AG04449 (cell line): Measurements from ENCODE around the gene NBEA.

Source experiments
- CTCF ChIA-PET: fragments of 350-600 bp; formaldehyde crosslinking; extraction: SDS; loops from one replicate; lab custom pipeline; 2021; ENCODE audit warnings: antibody characterized with exemption; lab: Yijun Ruan, JAX
- POLR2A ChIA-PET: fragments of 400-600, 350-600 bp; formaldehyde crosslinking; extraction: SDS; loops from one replicate; lab custom pipeline; 2020; ENCODE audit warnings: antibody characterized with exemption, inconsistent platforms; lab: Yijun Ruan, JAX
- DNase-seq: peaks from one replicate; pipeline ENCODE4 v3.0.0-alpha.2; 2010; ENCODE audit warnings: low read depth, low spot score
- H3K4me3 ChIP-seq: 2 replicates; pipeline ENCODE4 v1.5.1; 2011; ENCODE audit warnings: low read depth, mild to moderate bottlenecking, control low read depth, low read length
- CTCF ChIP-seq: IDR thresholded peaks from one replicate; pipeline ENCODE4 v1.5.1; 2011; ENCODE audit warnings: mild to moderate bottlenecking, moderate library complexity, low read length, control low read depth, inconsistent platforms; ENCODE audit not compliant: insufficient read depth; ENCODE audit errors: missing control alignments

The NBEA gene

GRCh38 chr13:35718084-35718483, 776.0 kb downstream of the NBEA start:
- CTCF ChIA-PET: interaction anchor here (0.7 to 9.5 kb wide), 4 partner anchors 16 to 244 kb away, joined by 3 to 136 read pairs (median 3); no protein-coding TSS in a partner anchor
- no peak overlapping the region for H3K4me3 ChIP-seq
- no peak for DNase-seq
- no peak for TF ChIP-seq CTCF
- POLR2A ChIA-PET: no interaction called here

- POLR2A ChIA-PET: no interaction called here
- no peak overlapping the region for H3K4me3 ChIP-seq
Measured at GRCh38 chr13:35720290-35720689, 778.2 kb downstream of the NBEA start.

DNA sequence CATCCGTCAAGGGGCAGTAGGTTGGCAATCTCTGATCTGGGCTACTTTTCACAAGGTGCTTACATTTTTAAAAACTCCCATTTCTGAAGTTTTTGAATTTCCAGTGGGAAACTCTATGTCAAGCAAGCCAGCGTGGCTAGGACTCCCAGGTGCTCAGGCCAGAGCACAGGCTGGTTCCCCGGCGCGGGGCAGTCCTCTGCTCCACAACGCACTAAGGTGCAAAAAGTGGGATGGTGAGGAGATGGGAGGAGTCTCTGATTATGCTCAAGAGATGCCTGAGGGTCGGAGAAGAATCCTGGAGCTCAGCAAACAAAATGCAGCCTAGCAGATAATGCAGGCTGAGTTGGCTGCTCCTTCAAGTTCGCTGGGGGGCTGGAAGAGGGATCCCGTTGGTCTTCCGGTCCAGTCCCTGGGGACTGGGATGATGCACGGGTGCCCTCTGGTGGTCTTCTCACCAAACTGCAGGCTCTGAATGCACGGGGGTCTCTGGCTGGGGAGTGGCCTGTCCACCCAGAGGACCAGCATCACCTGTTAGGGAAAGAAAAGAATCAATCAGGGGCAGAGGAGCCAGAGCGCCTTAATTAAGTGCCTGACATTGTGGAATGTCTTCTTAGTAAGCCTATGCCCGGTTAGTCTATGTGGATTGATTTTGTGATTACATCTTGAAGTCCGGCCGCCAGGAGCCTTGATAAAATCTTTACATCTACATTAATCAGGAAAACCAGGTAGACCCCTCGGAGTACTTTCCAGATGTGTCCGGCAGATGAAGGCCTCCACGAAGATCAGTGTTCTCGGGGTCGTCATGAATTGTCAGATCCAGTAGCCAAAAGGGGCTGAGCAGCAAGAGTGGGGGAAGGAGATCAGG, 778.9 kb downstream of the NBEA start:
- peak; percentile 98 for TF ChIP-seq CTCF
- peak overlapping the region; percentile 35 for H3K4me3 ChIP-seq
- ChIA-PET POLR2A (no interaction called here), CTCF (interaction anchor here (0.6 to 9.5 kb wide), 27 partner anchors 10 to 1787 kb away, joined by 3 to 136 read pairs (median 3); no protein-coding TSS in a partner anchor)
- DNase-seq: no peak

More at GRCh38 chr13:35720290-35720689, 778.2 kb downstream of the NBEA start:
- TF ChIP-seq CTCF: no peak
- no peak for DNase-seq
- CTCF ChIA-PET: interaction anchor here (0.6 to 9.5 kb wide), 25 partner anchors 10 to 1787 kb away, joined by 3 to 136 read pairs (median 3); no protein-coding TSS in a partner anchor
